ENCODE results near the gene TBX18. TPM values are rescaled to one million over a fixed set of nuclear protein-coding genes. Genes with fewer than 3 reads are reported as not detected.

Gene TBX18
- total and polyA plus RNA-seq, 4 donors, result 0.10 to 0.59 (median 0.19) TPM; not detected in 1

DNA sequence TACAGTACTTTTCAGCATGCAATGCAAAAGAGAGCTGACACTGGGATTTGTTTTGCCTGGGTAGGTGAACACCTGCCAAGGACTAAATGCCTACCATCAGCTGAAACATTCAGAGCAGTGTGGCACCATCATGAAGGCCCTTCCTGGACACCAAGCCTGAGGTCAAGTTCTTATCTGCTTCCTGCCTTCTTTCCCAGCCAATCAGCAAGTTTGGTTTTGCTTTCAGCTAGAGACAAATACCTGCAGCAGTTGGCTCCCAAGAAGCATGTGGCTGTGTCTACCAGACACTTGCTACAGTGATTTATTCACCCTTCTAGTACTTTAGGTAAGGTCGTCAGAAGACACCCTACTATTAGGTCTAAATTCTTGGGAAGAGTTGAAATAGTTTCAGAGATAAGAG lies 112.8 kb downstream of the TBX18 start:
- H3K4me1 ChIP-seq (ENCODE audit: control insufficient read depth in 4 of 4, insufficient read depth in 4 of 4, low read length in 3 of 4), result no peaks in the 10 kb centered on the region
- no peak for DNase-seq (ENCODE audit: low spot score)
- TF ChIP-seq RXRA (IDR thresholded peaks at IDR 0.05) (no peak), JUND (IDR thresholded peaks at IDR 0.05) (no peak), TAF1 (conservative IDR thresholded peaks at IDR 0.05) (no peak), RAD21 (IDR thresholded peaks at IDR 0.05) (no peak), HNF4G (IDR thresholded peaks at IDR 0.05) (no peak), GABPA (IDR thresholded peaks at IDR 0.05 in 1 of 2, conservative IDR thresholded peaks at IDR 0.05 in 1 of 2) (no peak), YY1 (IDR thresholded peaks at IDR 0.05) (no peak), EGR1 (IDR thresholded peaks at IDR 0.05; ENCODE audit: low read depth in 2 of 2) (no peak), HNF4A (conservative IDR thresholded peaks at IDR 0.05) (no peak), FOXA2 (IDR thresholded peaks at IDR 0.05) (no peak), SP1 (IDR thresholded peaks at IDR 0.05) (no peak), NR2F2 (IDR thresholded peaks at IDR 0.05) (no peak)
- TF ChIP-seq, protein P1, sequence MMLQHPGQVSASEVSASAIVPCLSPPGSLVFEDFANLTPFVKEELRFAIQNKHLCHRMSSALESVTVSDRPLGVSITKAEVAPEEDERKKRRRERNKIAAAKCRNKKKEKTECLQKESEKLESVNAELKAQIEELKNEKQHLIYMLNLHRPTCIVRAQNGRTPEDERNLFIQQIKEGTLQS (IDR thresholded peaks at IDR 0.05), result no peak
- TF ChIP-seq, protein P2, sequence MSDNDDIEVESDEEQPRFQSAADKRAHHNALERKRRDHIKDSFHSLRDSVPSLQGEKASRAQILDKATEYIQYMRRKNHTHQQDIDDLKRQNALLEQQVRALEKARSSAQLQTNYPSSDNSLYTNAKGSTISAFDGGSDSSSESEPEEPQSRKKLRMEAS (IDR thresholded peaks at IDR 0.05), result no peak
- TF ChIP-seq, protein P3, sequence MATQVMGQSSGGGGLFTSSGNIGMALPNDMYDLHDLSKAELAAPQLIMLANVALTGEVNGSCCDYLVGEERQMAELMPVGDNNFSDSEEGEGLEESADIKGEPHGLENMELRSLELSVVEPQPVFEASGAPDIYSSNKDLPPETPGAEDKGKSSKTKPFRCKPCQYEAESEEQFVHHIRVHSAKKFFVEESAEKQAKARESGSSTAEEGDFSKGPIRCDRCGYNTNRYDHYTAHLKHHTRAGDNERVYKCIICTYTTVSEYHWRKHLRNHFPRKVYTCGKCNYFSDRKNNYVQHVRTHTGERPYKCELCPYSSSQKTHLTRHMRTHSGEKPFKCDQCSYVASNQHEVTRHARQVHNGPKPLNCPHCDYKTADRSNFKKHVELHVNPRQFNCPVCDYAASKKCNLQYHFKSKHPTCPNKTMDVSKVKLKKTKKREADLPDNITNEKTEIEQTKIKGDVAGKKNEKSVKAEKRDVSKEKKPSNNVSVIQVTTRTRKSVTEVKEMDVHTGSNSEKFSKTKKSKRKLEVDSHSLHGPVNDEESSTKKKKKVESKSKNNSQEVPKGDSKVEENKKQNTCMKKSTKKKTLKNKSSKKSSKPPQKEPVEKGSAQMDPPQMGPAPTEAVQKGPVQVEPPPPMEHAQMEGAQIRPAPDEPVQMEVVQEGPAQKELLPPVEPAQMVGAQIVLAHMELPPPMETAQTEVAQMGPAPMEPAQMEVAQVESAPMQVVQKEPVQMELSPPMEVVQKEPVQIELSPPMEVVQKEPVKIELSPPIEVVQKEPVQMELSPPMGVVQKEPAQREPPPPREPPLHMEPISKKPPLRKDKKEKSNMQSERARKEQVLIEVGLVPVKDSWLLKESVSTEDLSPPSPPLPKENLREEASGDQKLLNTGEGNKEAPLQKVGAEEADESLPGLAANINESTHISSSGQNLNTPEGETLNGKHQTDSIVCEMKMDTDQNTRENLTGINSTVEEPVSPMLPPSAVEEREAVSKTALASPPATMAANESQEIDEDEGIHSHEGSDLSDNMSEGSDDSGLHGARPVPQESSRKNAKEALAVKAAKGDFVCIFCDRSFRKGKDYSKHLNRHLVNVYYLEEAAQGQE (IDR thresholded peaks at IDR 0.05), result no peak
- TF ChIP-seq, protein P4, sequence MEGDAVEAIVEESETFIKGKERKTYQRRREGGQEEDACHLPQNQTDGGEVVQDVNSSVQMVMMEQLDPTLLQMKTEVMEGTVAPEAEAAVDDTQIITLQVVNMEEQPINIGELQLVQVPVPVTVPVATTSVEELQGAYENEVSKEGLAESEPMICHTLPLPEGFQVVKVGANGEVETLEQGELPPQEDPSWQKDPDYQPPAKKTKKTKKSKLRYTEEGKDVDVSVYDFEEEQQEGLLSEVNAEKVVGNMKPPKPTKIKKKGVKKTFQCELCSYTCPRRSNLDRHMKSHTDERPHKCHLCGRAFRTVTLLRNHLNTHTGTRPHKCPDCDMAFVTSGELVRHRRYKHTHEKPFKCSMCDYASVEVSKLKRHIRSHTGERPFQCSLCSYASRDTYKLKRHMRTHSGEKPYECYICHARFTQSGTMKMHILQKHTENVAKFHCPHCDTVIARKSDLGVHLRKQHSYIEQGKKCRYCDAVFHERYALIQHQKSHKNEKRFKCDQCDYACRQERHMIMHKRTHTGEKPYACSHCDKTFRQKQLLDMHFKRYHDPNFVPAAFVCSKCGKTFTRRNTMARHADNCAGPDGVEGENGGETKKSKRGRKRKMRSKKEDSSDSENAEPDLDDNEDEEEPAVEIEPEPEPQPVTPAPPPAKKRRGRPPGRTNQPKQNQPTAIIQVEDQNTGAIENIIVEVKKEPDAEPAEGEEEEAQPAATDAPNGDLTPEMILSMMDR (IDR thresholded peaks at IDR 0.05; ENCODE audit: low read depth, low read length, missing input control), result no peak
- TF ChIP-seq, protein P5, sequence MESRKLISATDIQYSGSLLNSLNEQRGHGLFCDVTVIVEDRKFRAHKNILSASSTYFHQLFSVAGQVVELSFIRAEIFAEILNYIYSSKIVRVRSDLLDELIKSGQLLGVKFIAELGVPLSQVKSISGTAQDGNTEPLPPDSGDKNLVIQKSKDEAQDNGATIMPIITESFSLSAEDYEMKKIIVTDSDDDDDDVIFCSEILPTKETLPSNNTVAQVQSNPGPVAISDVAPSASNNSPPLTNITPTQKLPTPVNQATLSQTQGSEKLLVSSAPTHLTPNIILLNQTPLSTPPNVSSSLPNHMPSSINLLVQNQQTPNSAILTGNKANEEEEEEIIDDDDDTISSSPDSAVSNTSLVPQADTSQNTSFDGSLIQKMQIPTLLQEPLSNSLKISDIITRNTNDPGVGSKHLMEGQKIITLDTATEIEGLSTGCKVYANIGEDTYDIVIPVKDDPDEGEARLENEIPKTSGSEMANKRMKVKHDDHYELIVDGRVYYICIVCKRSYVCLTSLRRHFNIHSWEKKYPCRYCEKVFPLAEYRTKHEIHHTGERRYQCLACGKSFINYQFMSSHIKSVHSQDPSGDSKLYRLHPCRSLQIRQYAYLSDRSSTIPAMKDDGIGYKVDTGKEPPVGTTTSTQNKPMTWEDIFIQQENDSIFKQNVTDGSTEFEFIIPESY (IDR thresholded peaks at IDR 0.05), result no peak
- H3K4me3 ChIP-seq (ENCODE audit: low read depth in 1 of 3, low read length in 3 of 3), result no peak overlapping the region
- no peaks in the 10 kb centered on the region for H3K27me3 ChIP-seq (ENCODE audit: control insufficient read depth in 4 of 4, insufficient read depth in 4 of 4, low read length in 3 of 4)
- H3K9ac ChIP-seq (ENCODE audit: low read depth in 1 of 2, low read length in 2 of 2), result no peak overlapping the region
- peaks cover 0 to 1% (median 0%) of the 10 kb centered on the region in 4 donors for H3K9me3 ChIP-seq (ENCODE audit: control insufficient read depth in 4 of 4, low read length in 3 of 4)
- H3K27ac ChIP-seq (ENCODE audit: low read depth in 1 of 2, low read length in 2 of 2), result no peak overlapping the region
- H3K36me3 ChIP-seq (ENCODE audit: control insufficient read depth in 4 of 4, insufficient read depth in 3 of 4, low read depth in 1 of 4, low read length in 3 of 4), result no peaks in the 10 kb centered on the region
- WGBS, result 59% methylated on average over 1 of the region's 1 CpG
